GM19372 (cell line): ENCODE data around the gene ITGAX.

Experiments
- ATAC-seq: cut with Tn5 transposase; IDR thresholded peaks from one replicate; pipeline ENCODE4 v1.9.1; 2021; ENCODE audit warnings: mild to moderate bottlenecking, low read depth, moderate library complexity; ENCODE audit not compliant: unreplicated experiment

Gene ITGAX

DNA sequence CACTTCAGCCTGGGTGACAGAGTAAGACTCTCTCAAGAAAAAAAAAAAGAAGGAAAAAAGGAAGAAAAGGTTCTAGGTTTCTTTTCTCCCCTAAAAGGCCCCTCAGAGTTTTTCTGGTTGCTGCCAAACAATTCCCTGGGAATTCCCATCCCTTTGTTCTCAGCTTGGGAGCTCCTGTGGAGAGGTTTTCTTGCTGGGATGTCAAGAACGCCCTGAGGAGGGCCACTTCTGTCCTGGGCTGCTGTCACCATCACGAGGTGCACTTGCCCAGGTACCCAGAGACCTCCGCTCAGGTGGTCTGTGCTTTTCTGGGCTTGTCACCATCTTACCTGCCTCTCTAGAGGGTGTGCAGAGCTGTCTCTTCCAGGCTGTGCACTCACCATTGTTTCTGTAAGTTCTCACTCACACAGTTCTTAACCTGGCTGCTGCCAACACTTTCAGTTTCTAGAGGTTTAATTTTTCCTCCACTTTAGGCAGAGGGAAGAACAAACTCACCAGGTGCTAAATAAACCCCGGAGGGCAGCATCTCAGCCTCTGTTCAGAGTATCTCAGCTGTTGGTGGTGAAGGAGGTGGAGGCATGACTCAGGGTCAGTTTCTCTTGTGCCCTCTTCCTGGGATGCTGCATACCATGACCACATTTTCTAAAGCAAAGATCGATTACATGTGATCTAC, 75.5 kb downstream of the ITGAX start:
- no peak for ATAC-seq
